ENCODE data around the gene VPS26C.
"Not testable (repeated sequence)": the region's sequence is repeated elsewhere in the genome, so short reads cannot be mapped to it uniquely, and the experiment has no call there.

DNA sequence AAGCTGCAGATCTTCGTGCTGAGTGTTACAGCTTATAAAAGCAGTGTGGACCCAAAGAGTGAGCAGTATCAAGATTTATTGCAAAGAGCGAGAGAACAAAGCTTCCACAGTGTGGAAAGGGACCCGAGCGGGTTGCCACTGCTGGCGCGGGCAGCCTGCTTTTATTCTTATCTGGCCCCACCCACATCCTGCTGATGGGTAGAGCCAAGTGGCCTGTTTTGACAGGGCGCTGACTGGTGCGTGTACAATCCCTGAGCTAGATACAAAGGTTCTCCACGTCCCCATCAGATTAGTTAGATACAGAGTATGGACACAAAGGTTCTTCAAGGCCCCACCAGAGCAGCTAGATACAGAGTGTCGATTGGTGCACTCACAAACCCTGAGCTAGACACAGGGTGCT lies 15.5 kb upstream of the VPS26C start:
- not testable (repeated sequence) for TF ChIP-seq EZH2 (optimal IDR thresholded peaks at IDR 0.05; ENCODE audit: low read depth, low read length)
- TF ChIP-seq, protein P1, sequence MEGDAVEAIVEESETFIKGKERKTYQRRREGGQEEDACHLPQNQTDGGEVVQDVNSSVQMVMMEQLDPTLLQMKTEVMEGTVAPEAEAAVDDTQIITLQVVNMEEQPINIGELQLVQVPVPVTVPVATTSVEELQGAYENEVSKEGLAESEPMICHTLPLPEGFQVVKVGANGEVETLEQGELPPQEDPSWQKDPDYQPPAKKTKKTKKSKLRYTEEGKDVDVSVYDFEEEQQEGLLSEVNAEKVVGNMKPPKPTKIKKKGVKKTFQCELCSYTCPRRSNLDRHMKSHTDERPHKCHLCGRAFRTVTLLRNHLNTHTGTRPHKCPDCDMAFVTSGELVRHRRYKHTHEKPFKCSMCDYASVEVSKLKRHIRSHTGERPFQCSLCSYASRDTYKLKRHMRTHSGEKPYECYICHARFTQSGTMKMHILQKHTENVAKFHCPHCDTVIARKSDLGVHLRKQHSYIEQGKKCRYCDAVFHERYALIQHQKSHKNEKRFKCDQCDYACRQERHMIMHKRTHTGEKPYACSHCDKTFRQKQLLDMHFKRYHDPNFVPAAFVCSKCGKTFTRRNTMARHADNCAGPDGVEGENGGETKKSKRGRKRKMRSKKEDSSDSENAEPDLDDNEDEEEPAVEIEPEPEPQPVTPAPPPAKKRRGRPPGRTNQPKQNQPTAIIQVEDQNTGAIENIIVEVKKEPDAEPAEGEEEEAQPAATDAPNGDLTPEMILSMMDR (IDR thresholded peaks at IDR 0.05; ENCODE audit: low read length) = not testable (repeated sequence)
